ENCODE results near the gene DROSHA. TPM values are rescaled to one million over a fixed set of nuclear protein-coding genes. Genes with fewer than 3 reads are reported as not detected.

The DROSHA gene
- total RNA-seq, 1 donor from 2014 or later: 50.1 TPM

DNA sequence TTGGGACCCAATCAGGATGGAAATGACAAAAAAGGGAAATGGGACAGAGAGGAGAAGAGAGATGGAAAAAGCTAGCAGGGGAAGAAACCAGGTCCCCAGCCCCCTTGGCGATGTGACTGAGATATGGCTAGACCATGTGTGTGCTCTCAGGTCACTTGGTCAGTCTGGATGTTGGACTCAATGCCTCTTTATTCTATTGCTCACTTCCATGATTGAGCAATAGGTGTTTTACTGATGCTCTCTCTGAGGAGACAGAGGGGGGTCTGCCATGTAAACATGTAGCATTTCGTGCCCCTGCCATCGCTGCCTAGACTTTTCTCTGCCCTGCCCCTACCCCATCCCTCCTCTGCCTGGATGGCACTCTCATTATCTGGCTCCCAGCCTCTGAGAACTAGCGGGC is 150.6 kb downstream of the DROSHA start:
- TF ChIP-seq, protein P1, sequence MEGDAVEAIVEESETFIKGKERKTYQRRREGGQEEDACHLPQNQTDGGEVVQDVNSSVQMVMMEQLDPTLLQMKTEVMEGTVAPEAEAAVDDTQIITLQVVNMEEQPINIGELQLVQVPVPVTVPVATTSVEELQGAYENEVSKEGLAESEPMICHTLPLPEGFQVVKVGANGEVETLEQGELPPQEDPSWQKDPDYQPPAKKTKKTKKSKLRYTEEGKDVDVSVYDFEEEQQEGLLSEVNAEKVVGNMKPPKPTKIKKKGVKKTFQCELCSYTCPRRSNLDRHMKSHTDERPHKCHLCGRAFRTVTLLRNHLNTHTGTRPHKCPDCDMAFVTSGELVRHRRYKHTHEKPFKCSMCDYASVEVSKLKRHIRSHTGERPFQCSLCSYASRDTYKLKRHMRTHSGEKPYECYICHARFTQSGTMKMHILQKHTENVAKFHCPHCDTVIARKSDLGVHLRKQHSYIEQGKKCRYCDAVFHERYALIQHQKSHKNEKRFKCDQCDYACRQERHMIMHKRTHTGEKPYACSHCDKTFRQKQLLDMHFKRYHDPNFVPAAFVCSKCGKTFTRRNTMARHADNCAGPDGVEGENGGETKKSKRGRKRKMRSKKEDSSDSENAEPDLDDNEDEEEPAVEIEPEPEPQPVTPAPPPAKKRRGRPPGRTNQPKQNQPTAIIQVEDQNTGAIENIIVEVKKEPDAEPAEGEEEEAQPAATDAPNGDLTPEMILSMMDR (IDR thresholded peaks at IDR 0.05; ENCODE audit: insufficient read depth, low read length, poor library complexity, severe bottlenecking): no peak
- H3K36me3 ChIP-seq (ENCODE audit: control insufficient read depth, insufficient read depth, low read length): no peaks in the 10 kb centered on the region
- H3K27me3 ChIP-seq (ENCODE audit: control insufficient read depth, insufficient read depth, low read length): peaks cover 2% of the 10 kb centered on the region
- no peak overlapping the region for H3K4me3 ChIP-seq (ENCODE audit: low read depth, low read length)
- DNase-seq (ENCODE audit: low read depth): no peak

DNA sequence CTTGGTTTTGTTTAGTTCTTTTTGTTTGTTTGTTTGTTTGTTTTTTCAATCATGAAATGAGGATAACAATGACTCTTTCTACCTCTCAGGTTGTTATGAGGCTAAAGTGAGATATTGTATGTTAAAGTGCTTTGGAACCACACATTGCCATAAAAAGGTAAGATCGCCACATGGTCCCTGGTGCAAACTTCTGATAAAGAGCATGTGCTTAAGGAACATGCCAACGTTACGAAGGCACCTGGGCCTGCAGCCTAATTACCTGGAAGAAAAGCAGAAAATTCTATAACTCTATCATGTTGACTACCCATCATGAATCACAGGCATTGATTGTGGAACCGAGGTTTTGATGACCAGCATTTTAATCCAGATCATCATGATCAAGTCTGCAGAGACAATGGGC is 151.8 kb downstream of the DROSHA start:
- H3K36me3 ChIP-seq (ENCODE audit: control insufficient read depth, insufficient read depth, low read length): no peaks in the 10 kb centered on the region
- H3K4me3 ChIP-seq (ENCODE audit: low read depth, low read length): no peak overlapping the region
- DNase-seq (ENCODE audit: low read depth): no peak
- peaks cover 2% of the 10 kb centered on the region for H3K27me3 ChIP-seq (ENCODE audit: control insufficient read depth, insufficient read depth, low read length)
- TF ChIP-seq, protein P1 (IDR thresholded peaks at IDR 0.05; ENCODE audit: insufficient read depth, low read length, poor library complexity, severe bottlenecking): no peak

DNA sequence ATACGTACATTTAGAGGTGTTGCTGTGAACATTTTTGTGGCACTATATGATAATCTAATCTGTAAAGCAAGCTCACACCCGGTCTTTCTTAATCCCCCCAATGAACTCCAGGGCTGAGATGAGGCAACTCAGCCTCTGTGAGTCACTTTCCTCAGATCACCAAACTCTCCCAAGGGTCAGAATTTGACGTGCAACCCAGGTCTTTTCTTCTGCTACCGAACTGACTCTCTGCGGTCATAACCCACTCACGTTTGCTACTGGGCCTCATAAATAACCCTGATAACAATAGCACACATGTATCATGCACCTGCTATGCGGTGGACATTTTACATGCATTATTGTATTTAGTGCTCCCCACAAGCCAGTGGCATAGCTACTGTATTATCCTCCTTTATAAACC is 153.1 kb downstream of the DROSHA start:
- TF ChIP-seq, protein P1 (IDR thresholded peaks at IDR 0.05; ENCODE audit: insufficient read depth, low read length, poor library complexity, severe bottlenecking): no peak
- no peaks in the 10 kb centered on the region for H3K36me3 ChIP-seq (ENCODE audit: control insufficient read depth, insufficient read depth, low read length)
- H3K27me3 ChIP-seq (ENCODE audit: control insufficient read depth, insufficient read depth, low read length): peaks cover 2% of the 10 kb centered on the region
- DNase-seq (ENCODE audit: low read depth): no peak
- no peak overlapping the region for H3K4me3 ChIP-seq (ENCODE audit: low read depth, low read length)

DNA sequence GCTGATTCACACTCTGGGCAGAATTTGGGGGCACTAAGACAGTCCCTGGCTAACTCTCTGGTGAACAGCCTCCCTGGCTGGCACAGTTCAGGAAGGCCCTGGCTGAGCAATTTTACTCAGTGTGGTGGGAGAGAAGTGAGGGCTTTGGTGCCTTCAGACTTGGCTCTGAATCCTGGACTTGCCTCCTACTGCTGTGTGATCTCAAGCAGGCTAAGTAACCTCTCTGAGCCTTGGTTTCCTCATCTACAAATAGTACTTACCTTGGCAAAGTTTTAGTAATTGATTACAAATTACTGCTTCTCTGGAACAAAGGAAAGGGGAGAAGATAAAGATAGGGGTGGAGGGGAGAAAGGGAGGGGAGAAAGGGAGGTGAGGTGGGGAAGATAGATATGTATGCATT is 153.8 kb downstream of the DROSHA start:
- Histone ChIP-seq H3K36me3 (ENCODE audit: control insufficient read depth, insufficient read depth, low read length) (no peaks in the 10 kb centered on the region), H3K4me3 (ENCODE audit: low read depth, low read length) (no peak overlapping the region), H3K27me3 (ENCODE audit: control insufficient read depth, insufficient read depth, low read length) (peaks cover 2% of the 10 kb centered on the region)
- TF ChIP-seq, protein P1 (IDR thresholded peaks at IDR 0.05; ENCODE audit: insufficient read depth, low read length, poor library complexity, severe bottlenecking): no peak
- no peak for DNase-seq (ENCODE audit: low read depth)

DNA sequence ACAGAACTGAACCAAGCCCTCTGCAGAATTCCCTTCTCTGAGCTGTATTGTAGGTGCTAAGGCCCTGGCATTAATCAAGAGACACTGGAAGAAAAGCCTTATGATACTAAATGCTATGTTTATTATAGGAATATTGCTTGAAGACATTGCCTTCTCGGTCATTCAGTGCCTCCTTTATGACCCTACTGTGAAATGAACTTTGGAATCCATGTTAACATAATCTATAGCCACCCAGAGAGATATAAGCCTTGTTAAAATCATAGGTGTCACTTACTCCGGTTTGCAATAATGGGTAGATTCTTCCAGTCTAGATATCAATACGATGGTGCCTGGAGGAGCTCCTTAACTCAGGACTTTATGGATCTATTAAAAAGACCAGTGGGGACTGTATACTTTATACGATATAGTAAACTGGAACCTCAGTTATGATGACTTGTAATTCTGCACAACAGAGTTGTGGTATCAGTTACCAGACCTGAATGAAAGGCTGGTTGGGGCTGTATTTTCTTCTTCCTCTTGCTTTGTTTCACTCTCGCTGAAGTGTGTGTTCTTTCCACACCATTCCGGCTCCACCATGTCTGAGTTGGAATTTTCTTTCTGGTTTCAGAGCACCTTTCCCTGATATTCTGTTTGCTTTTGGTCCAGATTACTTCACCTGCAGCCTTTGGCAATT is 154.5 kb downstream of the DROSHA start:
- DNase-seq (ENCODE audit: low read depth): no peak
- Histone ChIP-seq H3K27me3 (ENCODE audit: control insufficient read depth, insufficient read depth, low read length) (peaks cover 2% of the 10 kb centered on the region), H3K36me3 (ENCODE audit: control insufficient read depth, insufficient read depth, low read length) (no peaks in the 10 kb centered on the region), H3K4me3 (ENCODE audit: low read depth, low read length) (no peak overlapping the region)
- TF ChIP-seq, protein P1 (IDR thresholded peaks at IDR 0.05; ENCODE audit: insufficient read depth, low read length, poor library complexity, severe bottlenecking): no peak

All from kidney epithelial cell (primary cell).